DND-41 (cell line): Measurements from ENCODE around the gene KCNV2.

Source experiments
- ATAC-seq: fragments of 200-7000 bp; cut with Tn5 transposase; 3 replicates; pipeline ENCODE4 v1.9.1; 2021; ENCODE audit warnings: low read depth; ENCODE audit not compliant: insufficient read depth
- DNase-seq: peaks from one replicate; pipeline ENCODE4 v3.0.0-alpha.2; 2020
- H2AFZ ChIP-seq: 2 replicates; pipeline ENCODE4 v1.6.0; 2012; ENCODE audit warnings: low read depth, low read length
- H3K27ac ChIP-seq: 2 replicates; pipeline ENCODE4 v1.5.1; 2012; ENCODE audit warnings: low read length, inconsistent platforms
- H3K27me3 ChIP-seq: fragments of 200-600 bp; sonication (generic); 2 replicates; pipeline ENCODE4 v1.6.0; 2012; ENCODE audit warnings: low read length, mild to moderate bottlenecking, inconsistent platforms; ENCODE audit not compliant: insufficient read depth, poor library complexity
- H3K36me3 ChIP-seq: 2 replicates; pipeline ENCODE4 v1.5.1; 2012; ENCODE audit warnings: low read length, inconsistent platforms; ENCODE audit not compliant: insufficient read depth
- H3K4me1 ChIP-seq: 2 replicates; pipeline ENCODE4 v1.5.1; 2012; ENCODE audit warnings: mild to moderate bottlenecking, low read length; ENCODE audit not compliant: insufficient read depth
- H3K4me2 ChIP-seq: 2 replicates; pipeline ENCODE4 v1.6.0; 2012; ENCODE audit warnings: mild to moderate bottlenecking, moderate library complexity, low read length, inconsistent platforms; ENCODE audit not compliant: insufficient read depth
- H3K4me3 ChIP-seq, 2 experiments: fragments of 200-600 bp in 1 of 2; shearing (Covaris generic) in 1 of 2; 2 replicates each; pipeline ENCODE4 v1.5.1; 2012 to 2016; ENCODE audit warnings: inconsistent platforms in 2 of 2, low read length in 2 of 2, mild to moderate bottlenecking in 2 of 2, low read depth in 1 of 2, moderate library complexity in 1 of 2
- H3K79me2 ChIP-seq: 2 replicates; pipeline ENCODE4 v1.6.0; 2012; ENCODE audit warnings: low read length, inconsistent platforms; ENCODE audit not compliant: insufficient read depth
- H3K9ac ChIP-seq: 2 replicates; pipeline ENCODE4 v1.6.0; 2012; ENCODE audit warnings: low read depth, mild to moderate bottlenecking, inconsistent platforms, low read length, moderate library complexity
- H3K9me3 ChIP-seq: 2 replicates; pipeline ENCODE4 v1.5.1; 2012; ENCODE audit warnings: low read length, moderate library complexity, mild to moderate bottlenecking, inconsistent platforms; ENCODE audit not compliant: insufficient read depth, severe bottlenecking
- H4K20me1 ChIP-seq: 2 replicates; pipeline ENCODE4 v1.6.0; 2012; ENCODE audit warnings: low read length; ENCODE audit not compliant: insufficient read depth
- CTCF ChIP-seq: IDR thresholded peaks from 2 replicates; pipeline ENCODE4 v1.5.1; 2012; ENCODE audit warnings: borderline replicate concordance, low read length, moderate library complexity, mild to moderate bottlenecking; ENCODE audit not compliant: poor library complexity, severe bottlenecking; ENCODE audit errors: extremely low read depth
- EZH2 ChIP-seq: IDR thresholded peaks from 3 replicates; pipeline ENCODE4 v1.6.1; 2012; ENCODE audit warnings: borderline replicate concordance, low read depth, mild to moderate bottlenecking, moderate library complexity, low read length, inconsistent platforms; ENCODE audit not compliant: severe bottlenecking

Gene KCNV2

DNA sequence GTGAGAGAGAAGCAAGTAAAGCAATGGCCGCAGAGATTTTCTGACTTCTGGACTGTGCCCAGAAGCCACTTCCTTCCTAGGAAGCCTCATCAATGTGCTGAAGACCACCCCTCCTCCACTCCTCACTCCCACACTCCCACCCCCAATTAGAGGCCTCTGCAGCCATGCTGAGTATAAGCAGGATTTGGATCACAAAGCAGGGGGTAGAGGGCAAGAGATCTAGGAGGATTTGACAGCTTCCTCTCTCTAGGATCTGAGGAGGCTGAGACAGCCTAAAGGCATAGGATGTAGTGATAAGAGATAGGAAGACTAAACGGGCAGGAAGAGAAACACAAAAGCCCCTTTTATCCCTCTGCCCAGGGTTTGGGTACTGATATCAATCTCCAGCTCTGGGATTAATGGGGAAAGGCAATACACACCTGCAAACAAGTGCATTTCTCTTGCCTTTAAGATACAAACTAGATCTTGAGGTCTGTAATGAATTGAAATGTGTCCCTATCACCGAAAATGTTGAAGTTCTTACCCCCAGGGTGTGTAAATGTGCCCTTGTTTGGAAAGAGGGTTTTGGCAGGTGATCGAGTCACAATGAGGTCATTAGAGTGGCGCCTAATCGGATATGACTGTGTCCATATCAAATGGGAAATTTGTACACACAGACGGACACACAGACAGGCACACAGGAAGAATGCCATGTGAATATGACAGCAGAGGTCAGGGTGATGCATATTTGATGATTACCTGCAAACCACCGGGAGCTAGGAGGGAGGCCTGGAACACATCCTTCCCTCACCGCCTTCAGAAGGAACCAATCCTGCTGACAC, 28.5 kb downstream of the KCNV2 start:
- Histone ChIP-seq H2AFZ (no peak overlapping the region), H3K4me1 (no peaks in the 10 kb centered on the region), H4K20me1 (no peaks in the 10 kb centered on the region), H3K36me3 (peaks cover 6% of the 10 kb centered on the region), H3K9ac (no peak overlapping the region), H3K9me3 (no peaks in the 10 kb centered on the region), H3K4me2 (no peak overlapping the region), H3K27ac (no peak overlapping the region), H3K4me3 (no peak overlapping the region), H3K79me2 (no peaks in the 10 kb centered on the region), H3K27me3 (no peaks in the 10 kb centered on the region)
- DNase-seq (no peak), ATAC-seq (no peak)
- TF ChIP-seq CTCF (no peak), EZH2 (no peak)

- no peak for ATAC-seq
- Histone ChIP-seq H3K27me3 (no peaks in the 10 kb centered on the region), H3K79me2 (no peaks in the 10 kb centered on the region), H4K20me1 (no peaks in the 10 kb centered on the region), H3K4me1 (no peaks in the 10 kb centered on the region), H3K9me3 (no peaks in the 10 kb centered on the region), H3K36me3 (peaks cover 6% of the 10 kb centered on the region; the same call in 1 of the 2 replicates), H3K4me3 (no peak overlapping the region), H2AFZ (no peak overlapping the region), H3K9ac (no peak overlapping the region), H3K4me2 (no peak overlapping the region), H3K27ac (no peak overlapping the region)
- DNase-seq = no peak
- TF ChIP-seq EZH2 = no peak
- TF ChIP-seq CTCF = no peak
Observed at GRCh38 chr9:2749485-2749884, 32.2 kb downstream of the KCNV2 start.

- DNase-seq = no peak
Observed at GRCh38 chr9:2755285-2755684, 38.0 kb downstream of the KCNV2 start.

More at GRCh38 chr9:2755285-2755684, 38.0 kb downstream of the KCNV2 start:
- Histone ChIP-seq H3K36me3 (peaks cover 7% of the 10 kb centered on the region; the same call in 1 of the 2 replicates), H3K4me3 (no peak overlapping the region), H3K27me3 (no peaks in the 10 kb centered on the region), H4K20me1 (no peaks in the 10 kb centered on the region), H3K9ac (no peak overlapping the region), H2AFZ (no peak overlapping the region), H3K79me2 (no peaks in the 10 kb centered on the region), H3K4me1 (no peaks in the 10 kb centered on the region), H3K4me2 (no peak overlapping the region), H3K9me3 (no peaks in the 10 kb centered on the region), H3K27ac (no peak overlapping the region)
- TF ChIP-seq CTCF (no peak), EZH2 (no peak)
- ATAC-seq = no peak
